Esophagus muscularis mucosa (tissue), 3 donors: ENCODE data around the gene PACRG.

ENCODE experiments used
- EP300 ChIP-seq: sonication (generic); formaldehyde crosslinking; IDR thresholded peaks from one replicate; pipeline ENCODE4 v1.6.1; 2017; ENCODE audit warnings: antibody characterized with exemption
- TF ChIP-seq, protein P1 (sequence below), 3 experiments: fragments of 200-600 bp in 2 of 3; fragments of 450-650 bp in 1 of 3; sonication (generic) in 2 of 3; IDR thresholded peaks; one replicate each; pipeline ENCODE4 v1.5.1; 2017 to 2019; ENCODE audit warnings: antibody characterized with exemption in 3 of 3, mild to moderate bottlenecking in 2 of 3, moderate library complexity in 1 of 3

DNA sequence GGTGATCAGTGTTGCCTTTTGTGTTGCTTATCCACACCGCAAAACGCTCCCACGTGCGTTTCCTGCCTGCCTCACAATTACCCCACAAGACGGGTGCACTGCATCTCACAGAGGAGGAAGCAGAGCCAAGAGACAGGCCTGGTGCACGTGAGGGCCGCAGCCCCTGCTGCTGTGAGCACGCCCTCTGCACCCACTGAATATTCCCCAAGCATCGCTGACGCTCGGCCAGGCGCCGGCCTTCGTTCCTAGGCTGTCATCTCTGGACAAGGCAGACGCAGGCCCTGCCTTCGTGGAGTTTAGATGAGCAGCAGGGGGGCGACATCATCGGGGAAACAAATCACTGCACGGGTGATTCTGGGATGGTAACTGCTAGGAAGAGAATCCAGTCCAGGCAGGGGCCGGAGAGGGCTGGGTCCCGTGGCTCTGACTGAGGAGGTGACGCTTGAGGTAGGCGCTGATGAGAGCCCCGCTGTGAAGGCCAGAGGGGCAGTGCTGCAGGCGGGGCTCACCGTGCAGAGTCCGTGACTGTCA is 524.4 kb downstream of the PACRG start:
- no peak for TF ChIP-seq EP300
- TF ChIP-seq, protein P1, sequence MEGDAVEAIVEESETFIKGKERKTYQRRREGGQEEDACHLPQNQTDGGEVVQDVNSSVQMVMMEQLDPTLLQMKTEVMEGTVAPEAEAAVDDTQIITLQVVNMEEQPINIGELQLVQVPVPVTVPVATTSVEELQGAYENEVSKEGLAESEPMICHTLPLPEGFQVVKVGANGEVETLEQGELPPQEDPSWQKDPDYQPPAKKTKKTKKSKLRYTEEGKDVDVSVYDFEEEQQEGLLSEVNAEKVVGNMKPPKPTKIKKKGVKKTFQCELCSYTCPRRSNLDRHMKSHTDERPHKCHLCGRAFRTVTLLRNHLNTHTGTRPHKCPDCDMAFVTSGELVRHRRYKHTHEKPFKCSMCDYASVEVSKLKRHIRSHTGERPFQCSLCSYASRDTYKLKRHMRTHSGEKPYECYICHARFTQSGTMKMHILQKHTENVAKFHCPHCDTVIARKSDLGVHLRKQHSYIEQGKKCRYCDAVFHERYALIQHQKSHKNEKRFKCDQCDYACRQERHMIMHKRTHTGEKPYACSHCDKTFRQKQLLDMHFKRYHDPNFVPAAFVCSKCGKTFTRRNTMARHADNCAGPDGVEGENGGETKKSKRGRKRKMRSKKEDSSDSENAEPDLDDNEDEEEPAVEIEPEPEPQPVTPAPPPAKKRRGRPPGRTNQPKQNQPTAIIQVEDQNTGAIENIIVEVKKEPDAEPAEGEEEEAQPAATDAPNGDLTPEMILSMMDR (IDR thresholded peaks at IDR 0.05): no peak
